Spleen (tissue), 11 donors: ENCODE measurements around the gene GNAT3. TPM values are rescaled to one million over a fixed set of nuclear protein-coding genes. Genes with fewer than 3 reads are reported as not detected.

Experiments used
- DNase-seq: peaks from one replicate; pipeline ENCODE4 v3.0.0-alpha.2; 2020
- H3K27ac ChIP-seq, 8 donors: fragments of 200-600 bp; sonication (generic) in 7 of 8; 1 replicate in 4 of 8; 2 replicates in 4 of 8; pipeline versions ENCODE4 v1.5.0 to v1.8.0; 2016 to 2021; ENCODE audit warnings: inconsistent platforms in 4 of 8, mild to moderate bottlenecking in 4 of 8, moderate library complexity in 1 of 8
- H3K27me3 ChIP-seq, 7 donors: fragments of 200-600 bp; sonication (generic) in 6 of 7; replicated peaks in 1 of 7; 1 replicate in 4 of 7; 2 replicates in 3 of 7; pipeline versions ENCODE4 v1.5.0 to v1.8.0; 2016 to 2021; ENCODE audit warnings: inconsistent platforms in 3 of 7, mild to moderate bottlenecking in 1 of 7
- H3K36me3 ChIP-seq, 6 donors: fragments of 200-600 bp; sonication (generic) in 5 of 6; 1 replicate in 4 of 6; 2 replicates in 2 of 6; pipeline versions ENCODE4 v1.5.0 to v1.8.0; 2016 to 2021; ENCODE audit warnings: inconsistent platforms in 2 of 6
- H3K4me1 ChIP-seq, 6 donors: fragments of 200-600 bp; sonication (generic) in 5 of 6; 1 replicate in 3 of 6; 2 replicates in 3 of 6; pipeline versions ENCODE4 v1.5.0 to v1.8.0; 2016 to 2021; ENCODE audit warnings: inconsistent platforms in 3 of 6
- H3K4me3 ChIP-seq, 8 donors: fragments of 200-600 bp; sonication (generic) in 7 of 8; 1 replicate in 4 of 8; 2 replicates in 4 of 8; pipeline versions ENCODE4 v1.5.0 to v1.8.0; 2016 to 2021; ENCODE audit warnings: inconsistent platforms in 4 of 8, mild to moderate bottlenecking in 4 of 8, moderate library complexity in 2 of 8
- H3K9me3 ChIP-seq, 8 donors: fragments of 200-600 bp; sonication (generic) in 7 of 8; 1 replicate in 4 of 8; 2 replicates in 4 of 8; pipeline versions ENCODE4 v1.5.0 to v1.8.0; 2016 to 2021; ENCODE audit warnings: inconsistent platforms in 4 of 8
- CTCF ChIP-seq, 11 experiments: fragments of 200-600 bp in 7 of 11; fragments of 450-650 bp in 4 of 11; sonication (generic) in 4 of 11; IDR thresholded peaks in 8 of 11; conservative IDR thresholded peaks in 3 of 11; 1 replicate in 7 of 11; 2 replicates in 4 of 11; pipeline versions ENCODE4 v1.4.0 to v1.8.0; 2016 to 2021; ENCODE audit warnings: antibody characterized with exemption in 11 of 11, inconsistent platforms in 4 of 11, mild to moderate bottlenecking in 1 of 11
- POLR2A ChIP-seq, 3 donors: fragments of 450-650 bp; IDR thresholded peaks; one replicate each; pipeline ENCODE4 v1.5.1; 2017; ENCODE audit warnings: antibody characterized with exemption in 3 of 3, mild to moderate bottlenecking in 1 of 3
- POLR2AphosphoS5 ChIP-seq, 3 donors: sonication (generic); formaldehyde crosslinking; IDR thresholded peaks; one replicate each; pipeline ENCODE4 v1.5.1; 2017; ENCODE audit warnings: antibody characterized with exemption in 3 of 3
- WGBS, 5 donors: extraction: QIAGEN DNeasy Blood & Tissue Kit in 3 of 5; methylation state at CpG; one replicate each; pipeline versions ENCODE4 v1.1.5 to v1.1.7; 2013 to 2018; 5-methylcytosine and 5-hydroxymethylcytosine counted together
- intact Hi-C: fragments of 100-400 bp; cut with DNase I; formaldehyde crosslinking; loops from one replicate; pipeline ENCODE4 v1.15.0; 2023; ENCODE audit warnings: low total_unique reads
- polyA plus RNA-seq, 3 donors: library from polyadenylated mRNA; stranded (reverse); fragments of 200-250 nt; gene quantifications; one replicate each; pipeline ENCODE4 v1.2.1, GENCODE V29; 2013
- total RNA-seq, 7 donors: library from RNA; depleted of rRNA in 3 of 7; stranded (reverse); fragments of >200 nt in 3 of 7; fragmentation: NEBNext Ultra II Directional in 4 of 7; extraction: Animal tissue kit (Norgen Biotek cat#: 25700) in 4 of 7; gene quantifications; one replicate each; pipeline versions ENCODE4 v1.1.0 to v1.2.1, GENCODE V29; 2016 to 2021
- donor health status: healthy with polysubstance abuse.
- donor health status: DM: no; HTN: no; CAD: no; lungs with moderate emphysema.
- donor health status: DM: no; HTN: no; CAD: no.
- donor health status: Bipolar disorder and iron deficiency.
- donor health status: healthy.
- donor health status: DM: no; HTN: no; CAD: no.
- donor health status: DM: yes; HTN: yes; CAD: no.

Gene GNAT3
- total and polyA plus RNA-seq, 10 donors: not detected

DNA sequence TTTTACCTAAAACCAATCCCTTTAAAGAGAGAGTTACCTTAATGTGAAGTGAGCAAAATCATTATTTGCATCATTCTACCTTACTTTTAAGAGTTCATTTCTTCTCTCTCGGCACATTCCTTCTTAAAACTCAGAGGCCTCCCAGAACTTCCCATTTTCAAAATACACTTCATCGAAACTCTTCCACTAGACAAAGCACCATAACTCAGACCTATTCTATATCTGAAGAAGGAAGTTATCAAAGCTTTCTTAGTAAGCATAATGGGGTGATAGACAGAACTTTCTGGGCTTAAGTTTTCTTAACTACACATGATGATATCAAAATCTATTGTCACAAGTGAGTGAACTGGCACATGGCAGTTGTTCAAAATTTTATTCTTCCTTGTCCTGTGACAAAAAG, 24.6 kb upstream of the GNAT3 start:
- H3K27ac ChIP-seq: peak overlapping the region in 1 of 8 donors; percentile 52
- no peaks in the 10 kb centered on the region for H3K27me3 ChIP-seq
- no peak for DNase-seq
- peaks cover 0 to 17% (median 0%) of the 10 kb centered on the region in 6 donors for H3K4me1 ChIP-seq
- 43 to 69% (median 56%) methylated on average over 2 of the region's 2 CpGs for WGBS, 5 donors
- no peaks in the 10 kb centered on the region for H3K36me3 ChIP-seq
- H3K9me3 ChIP-seq: peaks cover 0 to 15% (median 0%) of the 10 kb centered on the region in 8 donors
- no peak overlapping the region for H3K4me3 ChIP-seq
- TF ChIP-seq POLR2AphosphoS5 (IDR thresholded peaks at IDR 0.05): no peak
- no peak for TF ChIP-seq POLR2A (IDR thresholded peaks at IDR 0.05)
- no peak for TF ChIP-seq CTCF (IDR thresholded peaks at IDR 0.05 in 8 of 11, conservative IDR thresholded peaks at IDR 0.05 in 3 of 11)
- intact Hi-C loops: no loop called here

DNA sequence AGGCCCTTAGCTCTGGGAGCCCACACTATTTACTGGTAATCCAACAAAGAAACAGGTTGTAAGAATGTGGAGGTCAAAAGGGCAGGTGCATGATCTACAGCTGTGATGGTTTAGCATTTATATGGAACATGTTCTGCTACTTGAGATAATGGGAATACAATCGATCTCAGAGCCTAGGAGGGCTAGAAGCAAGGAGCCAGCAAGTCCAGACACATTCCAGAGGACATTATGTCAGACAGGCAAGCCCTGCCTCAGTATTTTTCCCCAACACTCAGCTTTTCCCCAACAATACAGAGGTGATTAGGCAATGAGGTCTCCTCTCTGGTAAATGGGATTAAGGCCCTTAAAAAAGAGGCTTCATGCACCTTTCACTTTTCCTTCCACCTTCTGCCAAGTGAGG, 21.4 kb upstream of the GNAT3 start:
- peaks cover 0 to 13% (median 0%) of the 10 kb centered on the region in 6 donors for H3K4me1 ChIP-seq
- H3K4me3 ChIP-seq: no peak overlapping the region
- no peak for DNase-seq
- no peaks in the 10 kb centered on the region for H3K27me3 ChIP-seq
- WGBS, 5 donors: 50 to 92% (median 60%) methylated on average over 1 of the region's 1 CpG
- TF ChIP-seq POLR2A (IDR thresholded peaks at IDR 0.05): no peak
- no peak for TF ChIP-seq POLR2AphosphoS5 (IDR thresholded peaks at IDR 0.05)
- no peak for TF ChIP-seq CTCF (IDR thresholded peaks at IDR 0.05 in 8 of 11, conservative IDR thresholded peaks at IDR 0.05 in 3 of 11)
- intact Hi-C loops: no loop called here
- H3K27ac ChIP-seq: no peak overlapping the region
- H3K9me3 ChIP-seq: peaks cover 0 to 22% (median 0%) of the 10 kb centered on the region in 8 donors
- no peaks in the 10 kb centered on the region for H3K36me3 ChIP-seq

DNA sequence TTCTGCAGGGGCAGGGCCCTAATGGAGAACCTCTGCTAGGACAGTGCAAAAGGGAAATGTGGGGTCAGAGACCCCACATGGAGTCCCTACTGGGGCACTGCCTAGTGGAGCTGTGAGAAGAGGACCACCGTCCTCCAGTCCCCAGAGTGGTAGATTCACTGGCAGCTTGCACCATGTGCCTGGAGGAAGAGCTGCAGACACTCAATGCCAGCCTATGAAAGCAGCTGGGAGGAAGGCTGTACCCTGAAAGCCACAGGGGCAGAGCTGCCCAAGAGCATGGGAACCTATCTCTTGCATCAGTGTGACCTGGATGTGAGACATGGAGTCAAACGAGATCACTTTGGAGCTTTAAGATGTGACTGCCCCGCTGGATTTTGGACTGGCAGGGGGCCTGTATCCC, 20.3 kb upstream of the GNAT3 start:
- Histone ChIP-seq H3K27ac (no peak overlapping the region), H3K27me3 (no peaks in the 10 kb centered on the region), H3K4me3 (no peak overlapping the region), H3K4me1 (peaks cover 0 to 2% (median 0%) of the 10 kb centered on the region in 6 donors), H3K9me3 (peaks cover 0 to 22% (median 0%) of the 10 kb centered on the region in 8 donors), H3K36me3 (no peaks in the 10 kb centered on the region)
- WGBS, 5 donors: 86 to 96% (median 88%) methylated on average over 3 of the region's 3 CpGs
- TF ChIP-seq CTCF (IDR thresholded peaks at IDR 0.05 in 8 of 11, conservative IDR thresholded peaks at IDR 0.05 in 3 of 11) (no peak), POLR2AphosphoS5 (IDR thresholded peaks at IDR 0.05) (no peak), POLR2A (IDR thresholded peaks at IDR 0.05) (no peak)
- intact Hi-C loops: no loop called here
- no peak for DNase-seq

GRCh38 chr7:80530136-80530535, 18.3 kb upstream of the GNAT3 start:
- Histone ChIP-seq H3K4me1 (peaks cover 0 to 8% (median 0%) of the 10 kb centered on the region in 6 donors), H3K4me3 (no peak overlapping the region), H3K36me3 (no peaks in the 10 kb centered on the region), H3K27ac (no peak overlapping the region), H3K27me3 (no peaks in the 10 kb centered on the region), H3K9me3 (peaks cover 0 to 22% (median 0%) of the 10 kb centered on the region in 8 donors)
- 89 to 93% (median 91%) methylated on average over 1 of the region's 1 CpG for WGBS, 5 donors
- intact Hi-C loops: no loop called here
- TF ChIP-seq POLR2AphosphoS5 (IDR thresholded peaks at IDR 0.05): no peak
- no peak for TF ChIP-seq POLR2A (IDR thresholded peaks at IDR 0.05)
- TF ChIP-seq CTCF (IDR thresholded peaks at IDR 0.05 in 8 of 11, conservative IDR thresholded peaks at IDR 0.05 in 3 of 11): no peak
- DNase-seq: no peak
